ENCODE results near the gene SETBP1. TPM values are rescaled to one million over a fixed set of nuclear protein-coding genes. Genes with fewer than 3 reads are reported as not detected.

The SETBP1 gene
- total RNA-seq, 1 donor from 2014 or later, result 25.8 TPM

DNA sequence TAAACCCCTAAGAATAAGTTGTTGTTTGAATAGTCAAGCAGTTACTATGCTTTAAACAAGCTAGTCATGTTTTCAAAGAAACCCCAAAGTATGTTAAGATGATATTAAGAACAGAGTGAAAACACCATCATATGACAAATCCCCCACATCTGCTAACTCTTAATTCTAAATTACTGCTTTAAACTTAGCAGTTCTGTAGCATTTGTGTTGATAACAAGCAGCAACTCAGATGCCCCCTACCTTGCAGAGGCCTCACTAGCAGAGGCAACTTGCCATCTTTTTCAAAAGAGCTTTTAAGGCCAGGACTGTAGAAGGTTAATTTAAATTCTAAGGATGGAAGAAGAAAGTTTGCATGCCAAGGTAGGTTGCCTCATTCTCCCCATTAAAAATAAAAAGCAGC lies 376.2 kb downstream of the SETBP1 start:
- H3K27ac ChIP-seq, result no peak overlapping the region
- TF ChIP-seq CTCF (IDR thresholded peaks at IDR 0.05), result no peak
- H3K36me3 ChIP-seq, result no peaks in the 10 kb centered on the region
- intact Hi-C loops (cut with DNase I), result no loop called here
- DNase-seq (no peak), ATAC-seq (no peak)
- H3K4me3 ChIP-seq, result no peak overlapping the region
- no peaks in the 10 kb centered on the region for H3K27me3 ChIP-seq (ENCODE audit: low read depth)
- no peaks in the 10 kb centered on the region for H3K9me3 ChIP-seq
- H3K4me1 ChIP-seq, result no peaks in the 10 kb centered on the region

DNA sequence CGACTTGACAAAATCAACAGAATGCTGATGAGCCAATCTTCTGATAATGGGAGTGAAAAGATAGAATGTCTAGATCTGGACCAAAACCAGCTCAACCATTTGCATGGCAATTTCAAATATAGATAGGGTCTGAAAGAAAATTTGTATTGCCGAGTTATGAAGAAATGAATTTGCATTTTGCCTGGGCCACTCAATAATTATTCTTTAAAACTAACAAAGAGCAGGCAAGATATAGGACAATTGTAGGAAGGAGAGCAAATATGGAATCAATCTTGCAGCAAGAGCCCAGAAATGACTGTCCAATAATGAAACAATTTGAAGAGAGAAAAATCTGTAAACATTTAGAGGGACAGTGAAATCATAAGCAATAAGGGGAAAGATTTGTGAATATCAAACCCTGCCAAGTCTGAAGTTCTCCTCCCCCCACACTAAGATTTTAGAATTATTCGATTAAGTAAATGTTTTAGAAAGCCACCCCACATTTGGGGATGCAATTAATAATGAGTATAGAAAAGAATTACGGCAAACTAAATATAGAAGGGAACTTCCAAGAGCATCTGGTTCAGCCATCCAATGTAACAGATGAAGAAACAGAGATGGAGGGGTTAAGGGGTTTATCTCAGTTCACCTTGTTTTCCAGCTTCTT lies 377.4 kb downstream of the SETBP1 start:
- intact Hi-C loops (cut with DNase I), result no loop called here
- ATAC-seq, result no peak
- Histone ChIP-seq H3K36me3 (no peaks in the 10 kb centered on the region), H3K9me3 (no peaks in the 10 kb centered on the region), H3K4me3 (no peak overlapping the region), H3K27me3 (ENCODE audit: low read depth) (no peaks in the 10 kb centered on the region), H3K4me1 (no peaks in the 10 kb centered on the region), H3K27ac (no peak overlapping the region)
- TF ChIP-seq CTCF (IDR thresholded peaks at IDR 0.05), result no peak
- no peak for DNase-seq

- TF ChIP-seq CTCF (IDR thresholded peaks at IDR 0.05), result no peak
- ATAC-seq (peak in 1 of 2 donors; percentile 46), DNase-seq (no peak)
- Histone ChIP-seq H3K27me3 (ENCODE audit: low read depth) (no peaks in the 10 kb centered on the region), H3K9me3 (no peaks in the 10 kb centered on the region), H3K36me3 (peaks cover 4% of the 10 kb centered on the region), H3K4me1 (no peaks in the 10 kb centered on the region), H3K27ac (no peak overlapping the region), H3K4me3 (no peak overlapping the region)
- intact Hi-C loops (cut with DNase I), result no loop called here
These were observed 379.0 kb downstream of the SETBP1 start for GRCh38 chr18:45059695-45060094.

DNA sequence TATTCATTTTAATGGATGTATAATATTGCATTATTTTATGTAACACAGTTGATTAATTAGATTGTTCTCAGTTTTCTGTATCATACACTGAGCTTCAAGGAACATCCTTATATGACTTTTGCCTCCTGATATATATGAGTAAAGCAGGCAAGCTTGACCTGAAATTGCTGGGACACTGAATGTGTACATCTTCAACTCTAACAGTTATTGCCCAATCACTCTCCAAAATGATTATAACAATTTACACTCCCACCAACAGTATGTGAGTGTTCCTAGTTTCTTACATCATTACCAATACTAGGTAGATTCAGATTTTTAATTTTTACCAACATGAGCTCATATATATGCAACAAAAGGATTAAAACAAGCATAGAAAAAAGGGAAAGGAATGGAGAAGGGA lies 379.4 kb downstream of the SETBP1 start:
- no peaks in the 10 kb centered on the region for H3K4me1 ChIP-seq
- DNase-seq, result no peak
- H3K27ac ChIP-seq, result no peak overlapping the region
- no peaks in the 10 kb centered on the region for H3K9me3 ChIP-seq
- intact Hi-C loops (cut with DNase I), result no loop called here
- ATAC-seq, result no peak
- no peak for TF ChIP-seq CTCF (IDR thresholded peaks at IDR 0.05)
- H3K27me3 ChIP-seq (ENCODE audit: low read depth), result no peaks in the 10 kb centered on the region
- peaks cover 4% of the 10 kb centered on the region for H3K36me3 ChIP-seq
- no peak overlapping the region for H3K4me3 ChIP-seq

GRCh38 chr18:45061359-45061758 lies 380.7 kb downstream of the SETBP1 start:
- H3K27me3 ChIP-seq (ENCODE audit: low read depth), result no peaks in the 10 kb centered on the region
- H3K27ac ChIP-seq, result no peak overlapping the region
- intact Hi-C loops (cut with DNase I), result no loop called here
- H3K4me1 ChIP-seq, result peaks cover 7% of the 10 kb centered on the region
- no peaks in the 10 kb centered on the region for H3K9me3 ChIP-seq
- no peak overlapping the region for H3K4me3 ChIP-seq
- TF ChIP-seq CTCF (IDR thresholded peaks at IDR 0.05), result no peak
- DNase-seq (no peak), ATAC-seq (no peak)
- peaks cover 4% of the 10 kb centered on the region for H3K36me3 ChIP-seq

Measured in lower lobe of right lung (tissue), 2 donors.